Adrenal gland (tissue), 5 donors: ENCODE data around the gene BRSK2.

Experiments
- CTCF ChIP-seq, 6 experiments: fragments of 450-650 bp in 4 of 6; fragments of 200-600 bp in 2 of 6; sonication (generic) in 1 of 6; IDR thresholded peaks; 1 replicate in 5 of 6; 2 replicates in 1 of 6; pipeline versions ENCODE4 v1.5.1 to v1.8.0; 2016 to 2021; ENCODE audit warnings: antibody characterized with exemption in 6 of 6, mild to moderate bottlenecking in 2 of 6, moderate library complexity in 1 of 6
- POLR2A ChIP-seq, 2 donors: fragments of 450-650 bp; IDR thresholded peaks; one replicate each; pipeline ENCODE4 v1.6.1; 2017; ENCODE audit warnings: antibody characterized with exemption in 2 of 2, mild to moderate bottlenecking in 2 of 2, moderate library complexity in 1 of 2
- donor health status: DM: no; HTN: no; CAD: no.

- TF ChIP-seq CTCF (IDR thresholded peaks at IDR 0.05) = no peak
- TF ChIP-seq POLR2A (IDR thresholded peaks at IDR 0.05) = no peak
Measured at GRCh38 chr11:1448882-1449281, 59.1 kb downstream of the BRSK2 start.
